ENCODE data around the gene ERLEC1. TPM values are rescaled to one million over a fixed set of nuclear protein-coding genes. Genes with fewer than 3 reads are reported as not detected.
A peak's percentile ranks its signal among the peaks of the same experiment; 100 is the strongest.

The ERLEC1 gene
- total RNA-seq = 10 to 100 TPM; 23.8 to 27.1 (median 25.5) TPM
- 10 to 100 TPM; 28.2 to 49.6 (median 34.4) TPM for polyA plus RNA-seq
- long read RNA-seq, donor 1, transcript ERLEC1-201 (14 exons, 2,433 nt) = major isoform, 23 of 38 reads
- long read RNA-seq, donor 1, transcript ERLEC1-202 (13 exons, 2,271 nt) = minor isoform, 9 of 38 reads
- long read RNA-seq, donor 1, partial matches to known transcripts = 4 of 38 reads
- long read RNA-seq, donor 1, other reads (novel, unspliced or antisense) = 2 of 38 reads
- long read RNA-seq, donor 2, transcript ERLEC1-201 (14 exons, 2,433 nt) = major isoform, 69 of 97 reads
- long read RNA-seq, donor 2, transcript ERLEC1-202 (13 exons, 2,271 nt) = minor isoform, 11 of 97 reads
- long read RNA-seq, donor 2, partial matches to known transcripts = 8 of 97 reads
- long read RNA-seq, donor 2, other reads (novel, unspliced or antisense) = 9 of 97 reads

- Histone ChIP-seq H3K27me3 (ENCODE audit: insufficient read depth in 3 of 3, low read length in 2 of 3) (no peaks in the 10 kb centered on the region), H3K4me3 (peak within 1 kb of the TSS; percentile 78), H3K27ac (peak within 1 kb of the TSS; percentile 85), H3K9me3 (no peaks in the 10 kb centered on the region), H3K4me1 (peaks cover 33% of the 10 kb centered on the region), H3K36me3 (ENCODE audit: insufficient read depth in 1 of 2, low read depth in 1 of 2) (no peaks in the 10 kb centered on the region)
- peak; percentile 95 to 98 (median 98) for ATAC-seq
- intact Hi-C loops (cut with DNase I) = no loop called here
- WGBS, 3 donors = 1% methylated on average over 55 to 76 of the region's 77 CpGs
- TF ChIP-seq CTCF (IDR thresholded peaks at IDR 0.05) = no peak
- DNase-seq = peak; percentile 91 to 95
These were observed at the start of gene ERLEC1, which contains the start of gene ASB3 for GRCh38 chr2:53786705-53787613. ERLEC1 (plus strand) TSS chr2:53787044; CDS start chr2:53787211, 167 bp downstream. ASB3 (minus strand) TSS chr2:53786953; CDS start chr2:53765572, 21,381 bp downstream.

DNA sequence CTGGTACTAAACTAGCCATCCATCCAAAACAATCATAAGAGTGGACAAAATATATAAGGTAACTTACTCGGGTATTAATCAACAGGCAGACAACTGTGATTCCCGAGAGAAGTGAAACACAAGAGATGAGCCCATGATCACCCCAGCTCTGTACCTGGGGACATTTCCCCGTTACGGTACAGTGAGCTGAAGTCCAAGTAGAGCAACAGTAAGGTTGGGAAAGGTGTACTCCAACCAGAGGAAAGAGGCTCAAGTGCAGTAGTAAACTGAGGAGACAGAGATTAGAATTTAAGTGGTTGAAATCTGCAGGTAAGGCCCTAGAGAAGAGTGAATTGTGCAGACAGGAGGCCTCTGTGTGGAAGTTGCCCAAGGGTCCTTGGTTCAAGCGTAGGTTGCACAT, 49.8 kb upstream of the ERLEC1 start:
- TF ChIP-seq CTCF (IDR thresholded peaks at IDR 0.05) = no peak

GRCh38 chr2:53739032-53739431, 47.8 kb upstream of the ERLEC1 start:
- no peaks in the 10 kb centered on the region for H3K9me3 ChIP-seq
- no peak overlapping the region for H3K4me3 ChIP-seq
- H3K36me3 ChIP-seq (ENCODE audit: insufficient read depth in 1 of 2, low read depth in 1 of 2) = peaks cover 0 to 9% of the 10 kb centered on the region in 2 donors
- H3K27ac ChIP-seq = no peak overlapping the region
- ATAC-seq (no peak), DNase-seq (no peak)
- TF ChIP-seq CTCF (IDR thresholded peaks at IDR 0.05) = no peak
- H3K27me3 ChIP-seq (ENCODE audit: insufficient read depth in 3 of 3, low read length in 2 of 3) = no peaks in the 10 kb centered on the region
- no peaks in the 10 kb centered on the region for H3K4me1 ChIP-seq
- WGBS, 3 donors = 82 to 88% (median 84%) methylated on average over 1 of the region's 1 CpG
- intact Hi-C loops (cut with DNase I) = no loop called here

More for the DNA sequence above, 49.8 kb upstream of the ERLEC1 start:
- Histone ChIP-seq H3K4me1 (no peaks in the 10 kb centered on the region), H3K36me3 (ENCODE audit: insufficient read depth in 1 of 2, low read depth in 1 of 2) (peaks cover 0 to 3% of the 10 kb centered on the region in 2 donors), H3K9me3 (no peaks in the 10 kb centered on the region), H3K27me3 (ENCODE audit: insufficient read depth in 3 of 3, low read length in 2 of 3) (no peaks in the 10 kb centered on the region), H3K27ac (no peak overlapping the region), H3K4me3 (no peak overlapping the region)
- WGBS, 3 donors = 94 to 96% (median 95%) methylated on average over 5 of the region's 5 CpGs
- DNase-seq = no peak
- intact Hi-C loops (cut with DNase I) = no loop called here
- ATAC-seq = no peak

DNA sequence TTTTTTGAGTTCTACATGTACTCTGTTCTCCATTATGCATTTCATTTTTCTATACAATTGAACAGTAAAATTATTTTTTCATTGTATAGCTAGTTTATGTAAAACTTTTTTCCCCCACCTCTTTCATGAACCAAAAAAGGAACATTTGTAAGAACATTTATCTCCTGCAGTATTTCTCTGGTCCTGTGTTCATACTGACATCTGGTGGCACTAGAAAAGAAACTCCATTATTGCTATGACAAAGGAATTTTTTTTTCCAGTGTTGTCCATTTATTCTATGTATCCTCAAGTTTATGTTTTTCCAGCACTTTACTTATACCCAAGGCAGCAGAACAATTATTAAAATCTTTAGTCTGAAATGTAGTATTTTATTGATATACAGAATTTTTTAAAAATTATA, 46.7 kb upstream of the ERLEC1 start:
- intact Hi-C loops (cut with DNase I) = no loop called here
- Histone ChIP-seq H3K27me3 (ENCODE audit: insufficient read depth in 3 of 3, low read length in 2 of 3) (no peaks in the 10 kb centered on the region), H3K9me3 (no peaks in the 10 kb centered on the region), H3K4me3 (no peak overlapping the region), H3K36me3 (ENCODE audit: insufficient read depth in 1 of 2, low read depth in 1 of 2) (peaks cover 0 to 11% of the 10 kb centered on the region in 2 donors), H3K4me1 (no peaks in the 10 kb centered on the region), H3K27ac (no peak overlapping the region)
- no peak for ATAC-seq
- no peak for DNase-seq
- TF ChIP-seq CTCF (IDR thresholded peaks at IDR 0.05) = no peak

All from psoas muscle (tissue), 8 donors.